Retina (tissue), 1 donor: Measurements from ENCODE around the gene ARRDC1.

ENCODE experiments used
- DNase-seq: peaks from one replicate; pipeline ENCODE4 v3.0.0-alpha.2; 2016

ARRDC1 gene

GRCh38 chr9:137642118-137642601 is 36.7 kb downstream of the ARRDC1 start:
- no peak for DNase-seq

- DNase-seq: no peak
Measured at GRCh38 chr9:137642892-137643291, 37.4 kb downstream of the ARRDC1 start.

GRCh38 chr9:137643921-137644320 is 38.4 kb downstream of the ARRDC1 start:
- DNase-seq: no peak

- no peak for DNase-seq
Measured at GRCh38 chr9:137645211-137645610, 39.7 kb downstream of the ARRDC1 start.

- DNase-seq: no peak
Measured at GRCh38 chr9:137646341-137646740, 40.9 kb downstream of the ARRDC1 start.

GRCh38 chr9:137647096-137647714 is 41.7 kb downstream of the ARRDC1 start:
- no peak for DNase-seq

- DNase-seq: no peak
Measured at GRCh38 chr9:137648396-137648795, 42.9 kb downstream of the ARRDC1 start.

GRCh38 chr9:137649553-137649952 is 44.1 kb downstream of the ARRDC1 start:
- DNase-seq: no peak

- no peak for DNase-seq
Measured at GRCh38 chr9:137650259-137650658, 44.8 kb downstream of the ARRDC1 start.

GRCh38 chr9:137650779-137651178 is 45.3 kb downstream of the ARRDC1 start:
- no peak for DNase-seq

GRCh38 chr9:137656416-137656815 is 50.9 kb downstream of the ARRDC1 start:
- DNase-seq: no peak

GRCh38 chr9:137657606-137658005 is 52.1 kb downstream of the ARRDC1 start:
- DNase-seq: no peak

- DNase-seq: no peak
Measured at GRCh38 chr9:137658781-137659180, 53.3 kb downstream of the ARRDC1 start.

- DNase-seq: no peak
Measured at GRCh38 chr9:137660144-137660543, 54.7 kb downstream of the ARRDC1 start.

GRCh38 chr9:137663584-137663983 is 58.1 kb downstream of the ARRDC1 start:
- no peak for DNase-seq

- peak; percentile 53 for DNase-seq
Measured at GRCh38 chr9:137664676-137665075, 59.2 kb downstream of the ARRDC1 start.
